Osteoblast (primary cell): ENCODE measurements around the gene LIX1L. TPM values are rescaled to one million over a fixed set of nuclear protein-coding genes. Genes with fewer than 3 reads are reported as not detected.

Source experiments
- DNase-seq: peaks from one replicate; pipeline ENCODE4 v3.0.0; 2011; ENCODE audit warnings: low spot score, mixed read lengths; ENCODE audit not compliant: insufficient read length; ENCODE audit errors: missing footprints
- H2AFZ ChIP-seq: 2 replicates; pipeline ENCODE4 v1.6.0; 2011; ENCODE audit warnings: mild to moderate bottlenecking, low read length
- H3K27ac ChIP-seq: 2 replicates; pipeline ENCODE4 v1.5.1; 2011; ENCODE audit warnings: mild to moderate bottlenecking, low read depth, low read length, moderate library complexity
- H3K27me3 ChIP-seq: 2 replicates; pipeline ENCODE4 v1.6.0; 2012; ENCODE audit warnings: mild to moderate bottlenecking, control low read depth, inconsistent platforms, low read length, moderate library complexity; ENCODE audit not compliant: insufficient read depth
- H3K36me3 ChIP-seq: 2 replicates; pipeline ENCODE4 v1.5.1; 2011; ENCODE audit warnings: mild to moderate bottlenecking, low read length, control low read depth, moderate library complexity; ENCODE audit not compliant: insufficient read depth
- H3K4me1 ChIP-seq: 2 replicates; pipeline ENCODE4 v1.5.1; 2011; ENCODE audit warnings: mild to moderate bottlenecking, low read length, control low read depth, moderate library complexity; ENCODE audit not compliant: insufficient read depth
- H3K4me2 ChIP-seq: 2 replicates; pipeline ENCODE4 v1.6.0; 2011; ENCODE audit warnings: mild to moderate bottlenecking, low read length; ENCODE audit not compliant: insufficient read depth
- H3K4me3 ChIP-seq: fragments of 200-600 bp; sonication (generic); 3 replicates; pipeline ENCODE4 v1.5.1; 2012; ENCODE audit warnings: mild to moderate bottlenecking, low read length, inconsistent platforms; ENCODE audit not compliant: insufficient read depth
- H3K79me2 ChIP-seq: 2 replicates; pipeline ENCODE4 v1.6.0; 2012; ENCODE audit warnings: mild to moderate bottlenecking, low read length, control low read depth, inconsistent platforms; ENCODE audit not compliant: insufficient read depth
- H3K9me3 ChIP-seq: 2 replicates; pipeline ENCODE4 v1.5.1; 2011; ENCODE audit warnings: low read depth, low read length, control low read depth
- H4K20me1 ChIP-seq: 2 replicates; pipeline ENCODE4 v1.6.0; 2012; ENCODE audit warnings: mild to moderate bottlenecking, low read length, control low read depth; ENCODE audit not compliant: insufficient read depth
- CTCF ChIP-seq: IDR thresholded peaks from 2 replicates; pipeline ENCODE4 v1.5.1; 2011; ENCODE audit warnings: mild to moderate bottlenecking, low read depth, low read length, moderate library complexity; ENCODE audit errors: extremely low read depth
- total RNA-seq: library from RNA; depleted of rRNA; stranded (reverse); fragments of >200 nt; gene quantifications from 2 replicates; pipeline ENCODE4 v1.2.3, GENCODE V29; 2012

Gene LIX1L
- total RNA-seq, 1 donor: 33.7 TPM

- peaks cover 21% of the 10 kb centered on the region for H3K79me2 ChIP-seq
- H3K27me3 ChIP-seq: no peaks in the 10 kb centered on the region
- peak overlapping the region; percentile 89 for H3K4me3 ChIP-seq
- H3K27ac ChIP-seq: peak overlapping the region; percentile 4
- no peaks in the 10 kb centered on the region for H3K36me3 ChIP-seq
- H4K20me1 ChIP-seq: no peaks in the 10 kb centered on the region
- DNase-seq: peak; percentile 30
- no peaks in the 10 kb centered on the region for H3K9me3 ChIP-seq
- peak overlapping the region; percentile 90 for H2AFZ ChIP-seq
- peaks cover 58% of the 10 kb centered on the region for H3K4me1 ChIP-seq
- peak overlapping the region; percentile 100 for H3K4me2 ChIP-seq
- TF ChIP-seq CTCF: no peak
These were observed 3.2 kb upstream of the LIX1L start for GRCh38 chr1:145961109-145961424.

GRCh38 chr1:145960468-145961108 is 2.8 kb upstream of the LIX1L start:
- H4K20me1 ChIP-seq: no peaks in the 10 kb centered on the region
- H3K27me3 ChIP-seq: no peaks in the 10 kb centered on the region
- H3K36me3 ChIP-seq: no peaks in the 10 kb centered on the region
- peaks cover 26% of the 10 kb centered on the region for H3K79me2 ChIP-seq
- DNase-seq: peak; percentile 96
- peak overlapping the region; percentile 90 for H2AFZ ChIP-seq
- H3K9me3 ChIP-seq: no peaks in the 10 kb centered on the region
- peak overlapping the region; percentile 4 for H3K27ac ChIP-seq
- peak overlapping the region; percentile 100 for H3K4me2 ChIP-seq
- H3K4me3 ChIP-seq: peak overlapping the region; percentile 89
- H3K4me1 ChIP-seq: peaks cover 62% of the 10 kb centered on the region
- TF ChIP-seq CTCF: peak; percentile 5

- Histone ChIP-seq H3K4me1 (peaks cover 65% of the 10 kb centered on the region), H3K36me3 (no peaks in the 10 kb centered on the region), H3K4me3 (peak overlapping the region; percentile 89), H3K27me3 (no peaks in the 10 kb centered on the region), H3K9me3 (no peaks in the 10 kb centered on the region), H3K4me2 (peak overlapping the region; percentile 100), H3K27ac (no peak overlapping the region), H3K79me2 (peaks cover 32% of the 10 kb centered on the region), H2AFZ (peak overlapping the region; percentile 90), H4K20me1 (peaks cover 5% of the 10 kb centered on the region)
- peak; percentile 49 for DNase-seq
- TF ChIP-seq CTCF: no peak
These were observed 2.2 kb upstream of the LIX1L start for GRCh38 chr1:145959957-145960467.

DNA sequence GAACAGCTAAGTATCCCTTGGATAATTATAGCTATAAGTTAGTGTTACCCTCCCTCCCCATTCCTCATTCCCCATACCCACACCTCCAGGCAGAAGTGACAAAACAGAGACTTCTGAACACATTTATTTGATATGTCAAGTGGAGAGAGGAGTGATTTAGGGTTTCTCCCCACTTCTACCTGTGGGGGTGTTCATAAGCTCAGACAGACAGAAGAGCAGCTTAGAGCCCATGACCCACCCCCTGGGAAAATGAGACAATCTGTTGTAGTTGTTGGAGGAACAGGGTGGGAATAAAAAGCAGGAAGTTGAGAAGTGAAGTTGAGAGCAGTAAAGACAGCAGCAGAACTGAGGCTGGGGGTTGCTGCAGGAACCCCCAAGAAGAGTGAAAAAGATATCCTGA is 1.5 kb upstream of the LIX1L start:
- H3K4me1 ChIP-seq: peaks cover 68% of the 10 kb centered on the region

More for the DNA sequence above, 1.5 kb upstream of the LIX1L start:
- no peak overlapping the region for H3K27ac ChIP-seq
- H3K79me2 ChIP-seq: peaks cover 38% of the 10 kb centered on the region
- TF ChIP-seq CTCF: no peak
- H3K36me3 ChIP-seq: no peaks in the 10 kb centered on the region
- peaks cover 6% of the 10 kb centered on the region for H4K20me1 ChIP-seq
- H2AFZ ChIP-seq: no peak overlapping the region
- H3K4me2 ChIP-seq: no peak overlapping the region
- no peak overlapping the region for H3K4me3 ChIP-seq
- no peaks in the 10 kb centered on the region for H3K9me3 ChIP-seq
- no peak for DNase-seq
- no peaks in the 10 kb centered on the region for H3K27me3 ChIP-seq
